ENCODE data around the gene RNF223. TPM values are rescaled to one million over a fixed set of nuclear protein-coding genes. Genes with fewer than 3 reads are reported as not detected.

Gene RNF223
- total RNA-seq, 1 donor from 2014 or later: not detected

GRCh38 chr1:1027791-1028190 is 46.3 kb downstream of the RNF223 start:
- no peak for TF ChIP-seq CTCF (IDR thresholded peaks at IDR 0.05)
- H3K4me3 Mint-ChIP-seq (ENCODE audit: unreplicated experiment): no peak overlapping the region
- no peaks in the 10 kb centered on the region for H3K9me3 Mint-ChIP-seq (ENCODE audit: unreplicated experiment)
- H3K4me1 Mint-ChIP-seq (ENCODE audit: unreplicated experiment): peaks cover 35% of the 10 kb centered on the region
- H3K27ac Mint-ChIP-seq (ENCODE audit: unreplicated experiment): no peak overlapping the region
- no peaks in the 10 kb centered on the region for H3K27me3 Mint-ChIP-seq (ENCODE audit: unreplicated experiment)
- H3K36me3 Mint-ChIP-seq (ENCODE audit: unreplicated experiment): no peaks in the 10 kb centered on the region
- DNase-seq (ENCODE audit: extremely low spot score, unreplicated experiment): no peak

- Mint-ChIP-seq H3K4me3 (ENCODE audit: unreplicated experiment) (no peak overlapping the region), H3K9me3 (ENCODE audit: unreplicated experiment) (no peaks in the 10 kb centered on the region), H3K4me1 (ENCODE audit: unreplicated experiment) (peaks cover 35% of the 10 kb centered on the region), H3K27me3 (ENCODE audit: unreplicated experiment) (no peaks in the 10 kb centered on the region), H3K27ac (ENCODE audit: unreplicated experiment) (no peak overlapping the region), H3K36me3 (ENCODE audit: unreplicated experiment) (no peaks in the 10 kb centered on the region)
- TF ChIP-seq CTCF (IDR thresholded peaks at IDR 0.05): no peak
- no peak for DNase-seq (ENCODE audit: extremely low spot score, unreplicated experiment)
Measured at GRCh38 chr1:1026599-1027413, 47.3 kb downstream of the RNF223 start.

GRCh38 chr1:1025730-1026129 is 48.4 kb downstream of the RNF223 start:
- H3K4me1 Mint-ChIP-seq (ENCODE audit: unreplicated experiment): peaks cover 42% of the 10 kb centered on the region
- no peaks in the 10 kb centered on the region for H3K36me3 Mint-ChIP-seq (ENCODE audit: unreplicated experiment)
- H3K27ac Mint-ChIP-seq (ENCODE audit: unreplicated experiment): no peak overlapping the region
- no peaks in the 10 kb centered on the region for H3K27me3 Mint-ChIP-seq (ENCODE audit: unreplicated experiment)
- no peak for TF ChIP-seq CTCF (IDR thresholded peaks at IDR 0.05)
- no peak for DNase-seq (ENCODE audit: extremely low spot score, unreplicated experiment)
- no peaks in the 10 kb centered on the region for H3K9me3 Mint-ChIP-seq (ENCODE audit: unreplicated experiment)
- no peak overlapping the region for H3K4me3 Mint-ChIP-seq (ENCODE audit: unreplicated experiment)

GRCh38 chr1:1024771-1025699 is 49.1 kb downstream of the RNF223 start:
- TF ChIP-seq CTCF (IDR thresholded peaks at IDR 0.05): no peak
- Mint-ChIP-seq H3K4me1 (ENCODE audit: unreplicated experiment) (peaks cover 42% of the 10 kb centered on the region), H3K27me3 (ENCODE audit: unreplicated experiment) (no peaks in the 10 kb centered on the region), H3K9me3 (ENCODE audit: unreplicated experiment) (no peaks in the 10 kb centered on the region), H3K27ac (ENCODE audit: unreplicated experiment) (no peak overlapping the region), H3K4me3 (ENCODE audit: unreplicated experiment) (no peak overlapping the region), H3K36me3 (ENCODE audit: unreplicated experiment) (no peaks in the 10 kb centered on the region)
- DNase-seq (ENCODE audit: extremely low spot score, unreplicated experiment): no peak

Measured in osteocyte (in vitro differentiated cells).